Breast epithelium (tissue), 4 donors: Measurements from ENCODE around the gene ACSS1. TPM values are rescaled to one million over a fixed set of nuclear protein-coding genes. Genes with fewer than 3 reads are reported as not detected.

Experiments
- DNase-seq, 2 donors: peaks; one replicate each; pipeline ENCODE4 v3.0.0-alpha.2; 2019; ENCODE audit warnings: low spot score in 2 of 2
- H3K27ac ChIP-seq, 2 donors: fragments of 200-600 bp; sonication (generic) in 1 of 2; one replicate each; pipeline ENCODE4 v1.5.1; 2016 to 2019; ENCODE audit warnings: mild to moderate bottlenecking in 1 of 2
- H3K27me3 ChIP-seq, 2 donors: fragments of 200-600 bp; sonication (generic) in 1 of 2; one replicate each; pipeline versions ENCODE4 v1.5.1 to v1.6.0; 2017 to 2019; ENCODE audit warnings: control low read depth in 1 of 2, mild to moderate bottlenecking in 1 of 2
- H3K36me3 ChIP-seq: fragments of 200-600 bp; one replicate; pipeline ENCODE4 v1.5.1; 2019
- H3K4me1 ChIP-seq, 2 donors: fragments of 200-600 bp; sonication (generic); one replicate each; pipeline ENCODE4 v1.5.1; 2016 to 2019; ENCODE audit warnings: control low read depth in 1 of 2
- H3K4me3 ChIP-seq, 3 donors: fragments of 200-600 bp; sonication (generic); 1 replicate in 2 of 3; 2 replicates in 1 of 3; pipeline ENCODE4 v1.5.1; 2016 to 2019; ENCODE audit warnings: mild to moderate bottlenecking in 3 of 3, moderate library complexity in 2 of 3
- H3K9me3 ChIP-seq, 2 donors: fragments of 200-600 bp; sonication (generic) in 1 of 2; one replicate each; pipeline ENCODE4 v1.5.1; 2016 to 2019; ENCODE audit warnings: control low read depth in 1 of 2
- POLR2A ChIP-seq: fragments of 450-650 bp; IDR thresholded peaks from one replicate; pipeline ENCODE4 v1.6.1; 2016; ENCODE audit warnings: antibody characterized with exemption, mild to moderate bottlenecking, moderate library complexity
- POLR2AphosphoS5 ChIP-seq, 3 donors: sonication (generic); formaldehyde crosslinking; IDR thresholded peaks; one replicate each; pipeline ENCODE4 v1.6.1; 2017; ENCODE audit warnings: antibody characterized with exemption in 3 of 3
- intact Hi-C: fragments of 100-400 bp; cut with DNase I; formaldehyde crosslinking; loops from one replicate; pipeline ENCODE4 v1.15.1; 2023; ENCODE audit warnings: low total_unique reads
- total RNA-seq, 3 donors: library from RNA; depleted of rRNA; stranded (reverse); fragments of >200 nt; gene quantifications; one replicate each; pipeline ENCODE4 v1.1.0, GENCODE V29; 2016
- TF ChIP-seq, protein P1 (sequence below), 3 donors: fragments of 450-650 bp; IDR thresholded peaks; one replicate each; pipeline ENCODE4 v1.5.1; 2016 to 2017; ENCODE audit warnings: antibody characterized with exemption in 3 of 3, mild to moderate bottlenecking in 3 of 3, moderate library complexity in 3 of 3

ACSS1 gene
- total RNA-seq, 3 donors from 2014 or later, result 17.6 to 38.2 (median 37.4) TPM

DNA sequence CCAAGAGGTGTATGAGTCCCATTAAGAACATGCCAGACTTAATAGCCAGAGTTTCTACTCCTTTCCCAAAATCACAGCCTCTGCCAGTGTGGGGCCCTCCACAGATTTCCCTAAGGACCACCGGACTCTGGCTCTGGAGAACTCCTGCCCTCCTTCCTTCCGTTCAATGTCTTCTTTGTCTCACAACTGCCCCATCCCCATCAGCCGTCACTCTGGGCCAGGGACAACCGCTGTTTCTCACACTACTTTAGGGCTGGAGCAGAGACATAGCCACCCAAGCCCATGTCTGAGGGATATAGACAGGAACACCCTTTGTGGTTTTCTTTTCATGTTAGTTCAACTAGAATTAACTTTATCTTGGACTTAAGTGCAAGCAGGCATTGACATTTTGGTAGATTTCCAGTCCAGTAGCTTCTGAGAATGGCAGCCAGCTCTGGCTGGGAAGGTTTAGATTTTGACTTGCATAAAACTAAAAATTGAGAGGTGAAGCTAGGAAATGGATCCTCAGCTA is 6.7 kb upstream of the ACSS1 start:
- peaks cover 0 to 5% of the 10 kb centered on the region in 2 donors for H3K27me3 ChIP-seq
- H3K4me1 ChIP-seq, result no peaks in the 10 kb centered on the region
- no peaks in the 10 kb centered on the region for H3K36me3 ChIP-seq
- DNase-seq, result peak in 1 of 2 donors; percentile 7
- TF ChIP-seq POLR2AphosphoS5 (IDR thresholded peaks at IDR 0.05) (no peak), POLR2A (no peak)
- TF ChIP-seq, protein P1, sequence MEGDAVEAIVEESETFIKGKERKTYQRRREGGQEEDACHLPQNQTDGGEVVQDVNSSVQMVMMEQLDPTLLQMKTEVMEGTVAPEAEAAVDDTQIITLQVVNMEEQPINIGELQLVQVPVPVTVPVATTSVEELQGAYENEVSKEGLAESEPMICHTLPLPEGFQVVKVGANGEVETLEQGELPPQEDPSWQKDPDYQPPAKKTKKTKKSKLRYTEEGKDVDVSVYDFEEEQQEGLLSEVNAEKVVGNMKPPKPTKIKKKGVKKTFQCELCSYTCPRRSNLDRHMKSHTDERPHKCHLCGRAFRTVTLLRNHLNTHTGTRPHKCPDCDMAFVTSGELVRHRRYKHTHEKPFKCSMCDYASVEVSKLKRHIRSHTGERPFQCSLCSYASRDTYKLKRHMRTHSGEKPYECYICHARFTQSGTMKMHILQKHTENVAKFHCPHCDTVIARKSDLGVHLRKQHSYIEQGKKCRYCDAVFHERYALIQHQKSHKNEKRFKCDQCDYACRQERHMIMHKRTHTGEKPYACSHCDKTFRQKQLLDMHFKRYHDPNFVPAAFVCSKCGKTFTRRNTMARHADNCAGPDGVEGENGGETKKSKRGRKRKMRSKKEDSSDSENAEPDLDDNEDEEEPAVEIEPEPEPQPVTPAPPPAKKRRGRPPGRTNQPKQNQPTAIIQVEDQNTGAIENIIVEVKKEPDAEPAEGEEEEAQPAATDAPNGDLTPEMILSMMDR (IDR thresholded peaks at IDR 0.05), result no peak
- H3K9me3 ChIP-seq, result no peaks in the 10 kb centered on the region
- no peak overlapping the region for H3K4me3 ChIP-seq
- no peak overlapping the region for H3K27ac ChIP-seq
- intact Hi-C loops, result loop anchor here (10.0 kb wide), 2 partner anchors 130 to 350 kb away; partner anchors contain the start of gene ENTPD6

DNA sequence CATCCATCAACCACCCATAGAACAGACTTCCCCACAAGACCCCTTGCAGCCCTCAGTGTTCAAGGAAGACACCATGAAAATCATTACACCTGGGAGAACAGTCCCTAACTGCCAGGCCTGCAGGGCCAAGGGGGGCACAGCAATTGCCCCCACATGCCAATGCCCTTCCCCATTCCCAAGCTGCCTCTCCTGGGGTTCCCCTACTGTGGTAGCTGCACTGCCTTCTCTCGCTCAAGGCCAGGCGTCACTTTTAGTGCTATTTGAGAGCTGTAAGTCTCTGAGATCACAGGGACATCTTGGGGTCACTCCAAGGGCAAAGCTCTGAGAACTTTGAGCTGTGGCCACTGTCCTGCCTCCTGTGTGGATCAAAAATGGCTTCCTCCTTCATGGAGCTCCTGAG is 6.0 kb upstream of the ACSS1 start:
- intact Hi-C loops, result loop anchor here (10.0 kb wide), 2 partner anchors 131 to 351 kb away; partner anchors contain the start of gene ENTPD6
- Histone ChIP-seq H3K36me3 (no peaks in the 10 kb centered on the region), H3K27me3 (no peaks in the 10 kb centered on the region), H3K9me3 (no peaks in the 10 kb centered on the region), H3K27ac (no peak overlapping the region), H3K4me1 (peaks cover 2 to 6% of the 10 kb centered on the region in 2 donors), H3K4me3 (no peak overlapping the region)
- no peak for DNase-seq
- TF ChIP-seq POLR2AphosphoS5 (IDR thresholded peaks at IDR 0.05), result no peak
- TF ChIP-seq, protein P1 (IDR thresholded peaks at IDR 0.05), result no peak
- no peak for TF ChIP-seq POLR2A

DNA sequence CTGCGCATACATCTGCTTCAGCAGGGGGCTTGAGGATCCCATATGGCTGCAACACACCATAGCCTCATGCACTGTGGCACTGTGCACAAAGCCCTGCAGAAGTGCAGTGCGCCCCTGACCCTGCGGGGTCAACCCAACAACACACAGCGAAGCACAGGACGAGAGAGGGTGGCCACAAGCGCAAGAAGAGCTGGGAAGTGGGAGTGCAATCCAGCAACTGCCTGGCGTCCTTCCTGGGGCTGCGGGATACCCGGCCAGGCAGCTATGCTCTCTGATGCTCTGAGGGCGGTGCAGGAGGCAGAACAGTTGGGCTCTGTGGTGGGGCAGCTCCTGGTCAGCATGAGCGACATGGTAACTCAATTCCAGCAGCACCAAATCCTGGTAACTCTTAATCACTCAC is 5.6 kb upstream of the ACSS1 start:
- H3K9me3 ChIP-seq, result no peaks in the 10 kb centered on the region
- no peaks in the 10 kb centered on the region for H3K27me3 ChIP-seq
- H3K4me1 ChIP-seq, result peaks cover 6% of the 10 kb centered on the region in 2 donors
- no peaks in the 10 kb centered on the region for H3K36me3 ChIP-seq
- TF ChIP-seq POLR2A (no peak), POLR2AphosphoS5 (IDR thresholded peaks at IDR 0.05) (no peak)
- TF ChIP-seq, protein P1 (IDR thresholded peaks at IDR 0.05), result no peak
- no peak overlapping the region for H3K4me3 ChIP-seq
- intact Hi-C loops, result loop anchor here (10.0 kb wide), 2 partner anchors 131 to 351 kb away; partner anchors contain the start of gene ENTPD6
- DNase-seq, result no peak
- H3K27ac ChIP-seq, result no peak overlapping the region

DNA sequence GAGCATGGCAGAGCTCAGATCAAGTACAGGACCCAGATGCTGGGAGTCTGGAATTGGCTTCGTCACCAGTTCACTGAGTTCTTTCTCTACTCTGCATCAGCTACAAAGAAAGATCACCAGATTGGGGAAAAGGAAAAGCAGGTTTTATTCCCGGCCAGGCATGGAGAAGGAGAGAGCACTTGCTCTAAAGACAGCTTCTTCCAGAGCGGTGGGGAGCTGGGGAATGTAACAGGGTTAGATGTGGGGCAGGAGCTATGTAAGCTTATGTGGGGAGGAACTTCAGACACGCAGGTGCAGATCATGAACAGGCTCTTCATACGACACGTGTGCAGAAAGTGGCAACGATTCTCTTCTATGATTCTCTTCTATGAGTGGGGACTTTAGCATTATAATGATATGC is 4.9 kb upstream of the ACSS1 start:
- H3K27ac ChIP-seq, result no peak overlapping the region
- no peaks in the 10 kb centered on the region for H3K36me3 ChIP-seq
- peaks cover 6 to 7% of the 10 kb centered on the region in 2 donors for H3K4me1 ChIP-seq
- intact Hi-C loops, result loop anchor here (10.0 kb wide), 2 partner anchors 132 to 352 kb away; partner anchors contain the start of gene ENTPD6
- TF ChIP-seq, protein P1 (IDR thresholded peaks at IDR 0.05), result no peak
- no peaks in the 10 kb centered on the region for H3K9me3 ChIP-seq
- H3K27me3 ChIP-seq, result no peaks in the 10 kb centered on the region
- no peak for DNase-seq
- no peak overlapping the region for H3K4me3 ChIP-seq

DNA sequence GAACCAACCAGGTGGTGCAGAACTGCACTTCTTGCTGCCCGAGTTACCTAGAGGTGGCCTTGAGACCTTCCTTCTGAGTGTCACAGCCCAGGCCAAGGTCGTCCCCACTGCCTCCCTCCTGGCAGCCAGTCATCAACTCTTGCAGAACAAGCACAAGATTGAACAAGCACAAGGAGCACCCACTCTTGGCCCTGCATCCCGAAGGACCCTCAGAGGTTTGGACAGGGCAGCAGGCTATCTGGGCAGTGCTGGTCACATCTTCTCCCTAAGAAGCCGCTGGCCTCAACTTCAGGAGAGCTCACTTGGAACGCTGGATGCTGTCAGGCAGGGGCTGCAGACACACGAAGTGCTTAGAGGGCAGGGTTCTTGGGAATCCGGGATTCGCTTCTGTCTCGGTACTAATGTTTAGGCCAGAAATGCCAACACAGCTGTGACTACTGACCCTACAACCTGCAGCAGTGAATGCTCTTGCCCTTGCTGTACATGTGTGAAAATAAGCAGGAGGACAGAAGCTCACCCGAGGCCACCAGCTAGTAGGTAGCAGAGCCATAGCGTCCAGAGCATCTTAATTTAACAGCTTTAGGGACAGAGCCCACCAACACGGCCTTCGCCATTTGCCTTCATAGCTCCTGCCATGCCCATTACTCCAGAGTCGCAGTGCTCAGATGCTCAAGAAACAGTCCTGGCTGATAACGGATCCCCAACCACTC is 4.0 kb upstream of the ACSS1 start:
- Histone ChIP-seq H3K36me3 (no peaks in the 10 kb centered on the region), H3K4me3 (no peak overlapping the region), H3K9me3 (no peaks in the 10 kb centered on the region), H3K4me1 (peaks cover 6 to 7% of the 10 kb centered on the region in 2 donors), H3K27me3 (no peaks in the 10 kb centered on the region), H3K27ac (no peak overlapping the region)
- TF ChIP-seq POLR2A, result no peak
- TF ChIP-seq, protein P1 (IDR thresholded peaks at IDR 0.05), result no peak
- no peak for TF ChIP-seq POLR2AphosphoS5 (IDR thresholded peaks at IDR 0.05)
- intact Hi-C loops, result loop anchor here (10.0 kb wide), 2 partner anchors 133 to 353 kb away; partner anchors contain the start of gene ENTPD6
- DNase-seq, result peak in 1 of 2 donors; percentile 45
